GM10847 (cell line): ENCODE results near the gene ZNF524.

Experiments used
- POLR2A ChIP-seq: IDR thresholded peaks from 2 replicates; pipeline ENCODE4 v1.6.1; 2011; ENCODE audit not compliant: insufficient read length; ENCODE audit errors: extremely low read depth

ZNF524 gene

DNA sequence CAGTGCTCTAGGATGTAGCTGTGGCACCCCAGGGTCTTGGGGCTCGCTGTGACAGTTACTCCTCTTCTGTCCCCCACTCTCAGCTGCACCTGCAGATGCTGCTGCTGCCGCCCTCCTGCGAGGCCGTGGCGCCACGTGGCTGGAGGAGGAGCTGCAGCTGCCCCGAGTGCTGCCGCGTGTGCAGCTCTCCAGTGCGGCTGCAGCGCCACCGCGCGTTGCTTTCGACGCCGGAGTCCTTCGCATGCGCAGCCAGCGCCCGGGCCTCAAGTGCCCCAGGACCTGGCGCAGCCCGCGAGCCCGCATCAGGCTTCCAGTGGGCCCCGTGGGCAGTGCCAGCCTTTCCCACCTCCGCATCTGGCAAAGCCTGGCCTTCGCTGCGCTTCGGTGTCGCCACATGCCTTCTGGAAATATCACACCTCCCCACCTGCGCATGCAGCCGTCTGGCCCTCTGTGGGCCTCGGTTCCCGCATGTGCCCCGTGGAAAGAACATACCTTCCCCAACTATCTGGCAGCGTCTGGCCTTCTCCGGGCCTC is 40.0 kb downstream of the ZNF524 start:
- TF ChIP-seq POLR2A = no peak

DNA sequence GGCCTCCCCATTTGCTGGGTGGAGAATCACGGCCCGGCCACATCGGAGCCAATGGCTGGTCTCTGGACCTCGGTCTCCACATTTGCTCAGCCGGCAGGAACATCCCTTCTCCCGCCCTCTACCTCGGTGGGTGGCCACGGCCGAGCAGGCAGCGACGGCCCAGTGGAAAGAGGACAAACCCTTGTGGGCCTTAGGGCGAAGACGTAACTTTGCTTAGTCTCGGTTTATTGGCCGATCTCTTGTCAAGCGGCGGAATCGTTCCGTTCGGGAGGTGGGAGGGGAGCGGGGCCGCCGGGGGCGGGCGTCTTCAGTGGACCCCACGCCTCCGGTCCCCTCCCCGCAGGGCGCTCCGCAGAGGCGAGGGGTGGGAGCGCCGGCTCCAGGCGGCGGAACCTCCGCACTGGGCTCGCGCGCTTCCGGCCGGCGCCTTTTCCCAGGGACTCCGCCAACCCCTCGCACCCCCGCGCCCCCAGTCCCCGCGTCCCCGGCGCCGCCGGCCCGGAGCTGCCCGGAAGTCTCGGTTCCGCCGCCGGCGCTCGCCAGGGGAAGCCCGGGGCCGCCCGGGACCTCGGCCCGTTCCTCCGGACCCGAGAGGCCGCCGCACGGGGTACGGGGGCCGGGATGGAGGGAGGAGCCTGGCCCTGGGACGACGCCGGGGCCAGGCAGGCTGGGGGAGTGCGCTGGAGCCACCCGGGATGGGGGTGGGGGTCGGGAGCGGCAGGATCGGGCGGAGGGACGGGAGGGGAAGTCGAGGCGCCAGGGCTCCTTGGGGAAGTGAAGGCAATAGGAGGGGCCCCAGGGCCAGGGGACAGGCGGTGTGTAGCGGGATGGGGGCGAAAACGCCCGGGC is 40.7 kb downstream of the ZNF524 start, which contains the start of gene ZNF580:
Gene ZNF580, plus strand, starts transcription at position 426 of the 849 bp plus-strand sequence. CDS start 1,507 bp downstream, outside the sequence.
- no peak for TF ChIP-seq POLR2A

DNA sequence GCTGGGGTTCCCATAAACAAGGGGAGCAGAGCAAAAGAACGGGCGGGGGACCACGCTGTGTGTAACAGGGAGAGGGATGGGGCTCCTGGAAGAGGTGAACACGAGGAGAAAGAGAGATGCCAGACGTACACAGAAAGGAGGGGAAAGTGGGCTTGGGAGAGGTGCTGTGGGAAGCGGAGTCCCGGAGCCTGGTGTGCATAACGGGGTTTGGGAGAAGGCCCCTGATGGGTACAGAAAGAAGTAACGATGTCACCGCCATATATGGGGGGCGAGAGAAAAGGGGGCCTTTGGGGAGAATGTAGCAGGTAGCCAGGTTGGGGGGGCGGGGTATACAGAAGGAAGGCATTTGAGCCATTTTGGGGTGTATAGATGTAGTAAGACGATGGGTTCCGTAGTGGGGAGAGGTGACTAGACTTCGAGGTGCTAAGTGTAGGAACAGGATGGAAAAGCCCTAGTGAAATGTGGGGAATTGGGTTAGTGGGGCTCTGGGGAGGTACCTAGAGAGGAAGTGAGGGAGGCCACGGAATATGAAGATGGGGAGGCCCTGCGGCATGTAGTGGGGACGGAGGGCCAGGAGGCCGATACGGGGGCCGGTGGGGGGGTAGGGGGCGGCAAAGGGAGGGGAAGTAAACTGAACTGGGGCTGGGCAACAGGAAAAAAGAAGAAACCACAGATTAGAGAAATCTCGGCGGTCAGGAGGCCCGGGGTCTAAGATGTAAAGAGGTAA is 41.5 kb downstream of the ZNF524 start:
- no peak for TF ChIP-seq POLR2A

DNA sequence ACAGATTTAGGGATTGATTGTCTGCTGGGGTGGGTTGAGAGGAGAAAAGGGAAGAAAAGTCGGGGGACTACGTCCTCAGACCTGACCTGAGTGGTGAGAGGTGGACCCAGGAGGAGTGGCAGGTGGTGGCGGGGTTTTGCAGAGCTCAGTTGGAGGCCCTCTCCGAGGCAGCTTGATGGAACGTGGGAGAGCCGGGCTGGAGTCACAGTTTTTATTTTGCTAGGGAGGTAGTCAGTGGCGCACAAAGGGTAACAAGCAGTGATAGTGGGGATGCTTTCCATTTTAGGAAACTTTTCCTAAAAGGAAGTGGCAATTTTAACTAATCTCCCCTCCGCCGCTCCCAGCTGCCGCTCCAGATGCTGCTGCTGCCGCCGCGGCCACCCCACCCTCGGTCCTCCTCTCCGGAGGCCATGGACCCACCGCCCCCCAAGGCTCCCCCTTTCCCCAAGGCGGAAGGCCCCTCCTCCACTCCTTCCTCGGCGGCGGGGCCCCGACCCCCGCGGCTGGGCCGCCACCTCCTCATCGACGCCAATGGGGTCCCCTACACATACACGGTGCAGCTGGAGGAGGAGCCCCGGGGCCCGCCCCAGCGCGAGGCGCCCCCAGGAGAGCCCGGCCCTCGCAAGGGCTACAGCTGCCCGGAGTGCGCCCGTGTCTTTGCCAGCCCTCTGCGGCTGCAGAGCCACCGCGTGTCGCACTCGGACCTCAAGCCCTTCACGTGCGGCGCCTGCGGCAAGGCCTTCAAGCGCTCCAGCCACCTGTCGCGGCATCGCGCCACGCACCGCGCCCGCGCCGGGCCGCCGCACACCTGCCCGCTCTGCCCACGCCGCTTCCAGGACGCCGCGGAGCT is 42.3 kb downstream of the ZNF524 start:
- TF ChIP-seq POLR2A = no peak

DNA sequence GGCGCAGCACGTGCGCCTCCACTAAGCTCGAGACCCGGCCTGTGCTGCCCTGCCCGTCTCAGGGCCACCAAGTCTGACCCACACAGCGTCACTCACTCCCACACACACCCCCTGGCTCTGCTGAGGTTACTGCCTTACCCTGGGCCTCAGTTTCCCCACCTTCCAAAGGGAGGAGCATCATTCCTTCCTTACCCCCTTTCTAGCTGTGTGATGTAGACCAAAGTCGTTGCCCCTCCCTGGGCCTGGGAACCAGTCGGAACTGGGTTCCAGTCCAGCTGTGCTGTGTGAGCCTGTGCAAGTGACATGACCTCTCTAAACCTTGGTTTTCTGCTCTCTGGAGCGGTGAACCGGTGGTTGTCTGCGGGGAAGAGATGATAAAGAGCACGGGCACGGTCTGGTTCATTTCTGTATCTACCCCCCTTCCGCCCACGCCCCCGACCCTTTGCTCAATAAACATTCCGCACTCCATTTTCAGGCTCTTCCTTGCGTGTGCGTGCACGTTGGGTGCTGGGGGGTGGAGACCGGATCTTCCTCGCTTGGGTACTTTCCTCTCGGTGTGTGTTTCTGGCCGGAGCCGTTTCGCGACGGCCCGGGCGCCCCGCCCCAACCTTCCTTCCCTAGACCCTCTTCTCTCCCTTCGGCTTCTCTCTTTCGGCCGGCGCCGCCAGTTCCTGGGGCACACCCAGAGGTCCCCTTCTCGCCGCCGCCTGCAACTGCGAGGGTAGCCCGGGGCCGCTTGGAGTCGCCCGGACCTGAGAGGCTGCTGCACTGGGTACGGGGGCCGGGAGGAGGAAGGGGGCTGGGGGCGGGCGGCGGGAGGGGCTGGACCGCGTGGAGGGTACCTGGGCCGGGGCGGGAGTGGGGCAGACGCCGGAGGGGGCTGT is 43.2 kb downstream of the ZNF524 start, which contains the start of gene ZNF581:
Gene ZNF581, plus strand, starts transcription at position 647 of the 884 bp plus-strand sequence. CDS start 923 bp downstream, outside the sequence.
- peak; percentile 54 for TF ChIP-seq POLR2A

DNA sequence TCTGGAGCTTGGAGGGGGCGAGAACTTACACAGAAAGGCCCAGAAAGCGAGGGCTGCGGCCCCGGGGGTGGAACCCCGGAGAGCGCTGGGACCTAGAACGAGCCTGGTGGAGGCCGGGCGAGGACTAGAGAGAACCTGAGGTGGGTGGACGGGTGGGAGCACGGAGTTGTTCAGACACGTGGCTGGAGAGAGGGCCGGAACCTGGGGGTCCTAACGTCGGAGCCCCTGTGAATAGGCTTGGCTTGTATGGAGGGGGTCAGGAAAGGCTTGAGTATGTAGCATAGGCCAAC is 43.7 kb downstream of the ZNF524 start:
- TF ChIP-seq POLR2A = peak; percentile 1

DNA sequence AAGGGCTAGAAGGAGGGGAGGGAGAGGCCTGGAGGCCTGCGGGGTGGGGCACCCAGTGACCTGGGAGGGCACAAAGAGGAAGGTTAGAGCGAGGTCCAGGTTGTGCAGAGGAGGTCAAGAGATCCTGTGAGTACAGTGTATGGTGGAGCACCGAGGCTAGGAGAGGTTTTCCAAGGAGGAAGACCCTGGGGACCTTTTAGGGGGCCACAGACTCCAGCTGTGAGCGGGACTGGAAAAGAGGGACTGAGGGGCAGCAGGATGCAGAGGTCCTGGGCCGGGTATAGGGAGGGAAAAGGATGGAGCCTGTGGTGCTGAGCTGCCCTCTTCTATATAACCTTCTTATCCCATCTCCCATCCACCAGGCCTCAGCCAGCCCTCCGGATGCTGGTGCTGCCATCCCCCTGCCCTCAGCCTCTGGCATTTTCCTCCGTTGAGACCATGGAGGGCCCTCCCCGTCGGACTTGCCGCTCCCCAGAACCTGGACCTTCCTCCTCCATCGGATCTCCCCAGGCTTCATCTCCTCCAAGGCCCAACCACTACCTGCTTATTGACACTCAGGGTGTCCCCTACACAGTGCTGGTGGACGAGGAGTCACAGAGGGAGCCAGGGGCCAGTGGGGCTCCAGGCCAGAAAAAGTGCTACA is 44.2 kb downstream of the ZNF524 start:
- no peak for TF ChIP-seq POLR2A

DNA sequence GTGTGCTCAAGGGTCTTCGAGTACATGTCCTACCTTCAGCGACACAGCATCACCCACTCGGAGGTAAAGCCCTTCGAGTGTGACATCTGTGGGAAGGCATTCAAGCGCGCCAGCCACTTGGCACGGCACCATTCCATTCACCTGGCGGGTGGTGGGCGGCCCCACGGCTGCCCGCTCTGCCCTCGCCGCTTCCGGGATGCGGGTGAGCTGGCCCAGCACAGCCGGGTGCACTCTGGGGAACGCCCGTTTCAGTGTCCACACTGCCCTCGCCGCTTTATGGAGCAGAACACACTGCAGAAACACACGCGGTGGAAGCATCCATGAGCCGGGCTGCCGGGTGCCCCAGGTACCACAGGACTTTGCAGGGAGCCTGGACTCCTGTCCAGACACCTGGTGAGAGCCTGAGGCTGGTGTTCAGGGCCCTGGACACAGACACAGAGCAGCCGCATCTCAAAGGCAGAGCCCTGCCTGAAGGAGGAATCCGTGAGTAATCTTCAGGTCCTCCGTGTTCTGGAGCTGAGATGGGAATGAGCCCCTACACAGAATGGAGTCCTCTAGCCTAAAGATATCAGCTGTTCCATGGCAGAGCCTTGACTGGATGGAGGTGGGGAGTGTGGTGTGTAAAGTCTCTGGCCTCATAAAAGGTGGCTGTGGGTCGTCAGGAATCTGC is 44.9 kb downstream of the ZNF524 start:
- TF ChIP-seq POLR2A = no peak

DNA sequence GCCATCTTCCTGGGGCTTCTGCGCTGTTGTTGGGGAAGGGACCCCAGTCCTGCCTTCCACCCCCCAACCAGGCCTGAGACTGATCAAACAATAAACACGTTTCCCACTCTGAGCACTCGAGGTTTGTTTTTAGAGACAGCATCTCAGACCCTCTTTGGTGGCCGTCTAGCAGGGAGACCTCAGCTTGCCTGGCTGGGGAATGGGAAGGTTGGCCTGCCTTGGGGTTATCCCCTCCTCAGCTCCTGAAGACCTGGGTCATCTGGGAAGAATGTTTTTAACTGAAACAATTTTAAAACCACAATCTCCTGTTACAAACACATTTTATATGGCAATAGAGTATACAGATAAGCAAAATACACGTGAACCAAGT is 45.4 kb downstream of the ZNF524 start:
- TF ChIP-seq POLR2A = no peak

DNA sequence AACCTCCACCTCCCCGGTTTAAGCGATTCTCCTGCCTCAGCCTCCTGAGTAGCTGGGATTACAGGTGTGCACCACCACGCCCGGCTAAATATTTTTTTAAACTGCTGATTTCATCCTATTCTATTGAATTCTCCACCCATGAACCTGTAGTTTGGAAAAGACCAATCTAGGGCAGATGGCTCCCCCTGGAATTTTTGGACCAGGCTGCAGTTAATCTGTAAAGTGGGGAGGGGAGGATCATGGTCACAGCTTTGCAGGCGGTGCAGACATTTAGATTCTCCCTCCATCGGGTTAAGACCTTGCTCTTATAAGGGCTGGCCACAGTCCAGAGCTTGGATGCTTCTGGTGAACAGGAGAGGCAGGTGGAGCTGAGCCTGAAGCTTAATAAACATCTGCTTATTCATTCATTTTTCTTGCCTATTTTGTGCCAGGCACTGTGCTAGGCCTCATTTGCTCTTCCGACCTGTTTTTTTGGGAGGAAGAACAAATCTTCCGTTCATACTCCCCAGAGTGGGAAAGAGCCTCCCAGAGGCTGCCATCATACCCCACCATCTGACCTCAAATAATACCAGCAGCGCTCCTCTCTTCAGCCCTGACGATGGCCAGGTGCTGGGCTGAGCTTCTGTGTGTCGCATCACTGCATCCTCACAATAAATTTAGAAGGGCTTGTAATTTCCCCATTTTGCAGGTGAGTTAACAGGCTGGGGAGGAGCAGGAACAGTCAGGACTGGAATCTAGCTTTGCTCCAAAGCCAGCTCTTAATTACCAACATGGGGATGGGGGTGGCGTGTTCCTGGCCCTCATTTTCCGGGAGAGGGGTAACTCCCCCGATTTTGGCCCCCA is 47.0 kb downstream of the ZNF524 start:
- TF ChIP-seq POLR2A = no peak

DNA sequence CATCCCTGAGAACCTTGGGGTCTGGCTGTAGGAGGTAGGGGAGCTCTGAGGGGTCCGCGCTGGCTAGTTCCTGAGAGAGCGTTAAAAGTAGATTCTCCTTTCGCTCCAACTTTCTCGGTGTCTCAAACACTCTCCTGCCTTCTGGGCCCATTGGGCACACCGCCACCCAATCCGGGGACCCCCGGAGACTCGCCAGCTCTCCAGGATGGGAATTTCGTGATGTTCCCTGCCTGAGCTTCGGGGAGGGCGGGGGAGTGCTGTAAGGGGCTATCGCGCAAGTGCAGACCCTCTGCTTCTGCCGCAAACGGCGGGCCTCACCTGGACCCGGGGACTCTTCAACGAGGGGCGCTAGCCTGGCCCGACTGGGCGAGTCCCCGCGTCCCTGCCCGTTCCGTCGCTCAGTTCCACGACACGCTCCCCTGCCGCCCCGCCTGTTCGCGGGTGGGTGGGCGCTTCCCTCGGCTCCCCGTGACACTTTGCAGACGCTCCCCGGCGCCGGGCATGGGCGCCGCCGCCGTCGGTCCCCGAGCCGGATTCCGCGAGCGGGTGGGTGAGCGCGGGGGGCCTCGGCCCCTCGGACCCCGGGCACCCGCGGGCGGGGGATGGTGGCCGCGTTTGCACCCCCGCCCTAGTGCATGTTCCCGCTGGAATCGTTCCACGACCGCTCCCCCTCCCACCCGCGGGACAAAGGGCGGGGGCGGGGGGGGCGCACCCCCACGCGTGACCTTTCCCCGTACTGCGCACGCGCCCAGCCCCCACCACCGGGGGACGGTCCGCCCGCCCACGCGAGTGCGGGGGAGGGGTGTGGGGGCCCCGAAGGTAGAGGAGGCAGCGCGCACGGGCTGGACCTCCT is 47.9 kb downstream of the ZNF524 start, which contains the start of gene CCDC106:
Gene CCDC106, plus strand, starts transcription at position 481 of the 853 bp plus-strand sequence. CDS start 835 bp downstream, outside the sequence.
- TF ChIP-seq POLR2A = peak; percentile 5
